Pancreas (tissue), 10 donors: ENCODE measurements around the gene BMF. TPM values are rescaled to one million over a fixed set of nuclear protein-coding genes. Genes with fewer than 3 reads are reported as not detected.

ENCODE experiments used
- ATAC-seq, 4 donors: fragments of 200-7000 bp; cut with Tn5 transposase; one replicate each; pipeline versions ENCODE4 v1.8.0 to v1.9.1; 2020; ENCODE audit warnings: mild to moderate bottlenecking in 4 of 4, moderate library complexity in 4 of 4
- DNase-seq, 6 donors: peaks; one replicate each; pipeline ENCODE4 v3.0.0-alpha.2; 2020
- FAIRE-seq: peaks from 2 replicates; lab custom pipeline; 2012; peaks lifted over from hg19 to GRCh38; lab: Jason Lieb, UNC
- H3K27ac ChIP-seq, 4 donors: fragments of 200-600 bp; sonication (generic); 1 replicate in 3 of 4; 2 replicates in 1 of 4; pipeline versions ENCODE4 v1.5.0 to v1.8.0; 2020
- H3K27me3 ChIP-seq, 4 donors: fragments of 200-600 bp; one replicate each; pipeline ENCODE4 v1.8.0; 2021
- H3K36me3 ChIP-seq, 3 donors: fragments of 200-600 bp; sonication (generic) in 1 of 3; one replicate each; pipeline versions ENCODE4 v1.5.0 to v1.8.0; 2020 to 2021
- H3K4me1 ChIP-seq, 3 donors: fragments of 200-600 bp; one replicate each; pipeline ENCODE4 v1.8.0; 2021
- H3K4me3 ChIP-seq, 4 donors: fragments of 200-600 bp; sonication (generic) in 2 of 4; one replicate each; pipeline versions ENCODE4 v1.5.0 to v1.8.0; 2020 to 2021
- H3K9me3 ChIP-seq, 4 donors: fragments of 200-600 bp; one replicate each; pipeline ENCODE4 v1.8.0; 2021
- CTCF ChIP-seq, 4 donors: fragments of 200-600 bp; sonication (generic) in 3 of 4; IDR thresholded peaks; one replicate each; pipeline versions ENCODE4 v1.5.0 to v1.8.0; 2021; ENCODE audit warnings: antibody characterized with exemption in 4 of 4
- WGBS, 2 donors: extraction: QIAGEN DNeasy Blood & Tissue Kit; methylation state at CpG; one replicate each; pipeline ENCODE4 v1.1.7; 2013; 5-methylcytosine and 5-hydroxymethylcytosine counted together
- intact Hi-C, 3 donors: fragments of 100-400 bp; cut with DNase I; formaldehyde crosslinking; loops; one replicate each; pipeline versions ENCODE4 v1.11.1 to v1.14.2; 2022
- polyA plus RNA-seq, 2 donors: library from polyadenylated mRNA; stranded (reverse); fragments of 200-250 nt; gene quantifications; one replicate each; pipeline ENCODE4 v1.2.3, GENCODE V29; 2013
- total RNA-seq, 6 donors: library from RNA; stranded (reverse); fragmentation: NEBNext Ultra II Directional in 4 of 6; extraction: Animal tissue kit (Norgen Biotek cat#: 25700) in 4 of 6; gene quantifications; one replicate each; pipeline versions ENCODE4 v1.2.1 to v1.2.4, GENCODE V29; 2021 to 2023
- donor health status: healthy with polysubstance abuse.
- donor health status: DM: no; HTN: no; CAD: no; lungs with moderate emphysema.
- donor health status: DM: no; HTN: no; CAD: no.
- donor health status: control.
- donor health status: control.
- donor health status: Bipolar disorder and iron deficiency.
- donor health status: DM: yes; HTN: yes; CAD: no.
- donor health status: DM: no; HTN: no; CAD: no.
- donor health status: DM: no; HTN: no; CAD: no.
- donor health status: DM: yes; HTN: yes; CAD: no.

Gene BMF
- total and polyA plus RNA-seq, 8 donors = 4.1 to 25.9 (median 6.1) TPM

DNA sequence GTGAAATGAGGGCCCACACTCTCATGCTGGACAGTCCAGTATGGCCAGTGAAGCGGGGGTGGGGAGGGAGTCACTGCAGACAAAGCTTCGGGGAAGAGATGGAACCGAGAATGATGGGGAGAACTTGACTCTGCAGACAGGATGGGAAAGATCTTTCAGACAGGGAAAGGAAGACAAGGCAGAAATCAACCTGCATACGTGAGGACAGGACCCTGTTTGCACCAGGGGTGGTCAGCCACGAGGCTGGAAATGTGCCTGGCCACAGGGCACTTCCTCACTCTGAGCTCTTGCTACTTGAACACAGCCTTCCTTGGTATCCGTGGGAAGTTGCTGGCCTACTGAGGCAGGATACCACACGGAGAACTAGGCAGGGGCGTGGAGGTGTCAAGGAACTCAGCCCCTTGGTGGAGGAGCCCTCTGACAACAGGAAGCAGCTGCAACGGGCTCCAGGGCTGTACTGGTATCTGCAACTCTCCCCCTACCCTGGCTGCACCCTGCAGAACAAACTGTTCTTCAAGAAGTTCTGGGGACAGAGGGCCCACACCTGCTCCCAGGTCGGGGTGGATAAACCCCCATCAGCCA lies 60.4 kb downstream of the BMF start:
- Histone ChIP-seq H3K4me1 (peaks cover 0 to 22% (median 0%) of the 10 kb centered on the region in 3 donors), H3K9me3 (no peaks in the 10 kb centered on the region), H3K27ac (peak overlapping the region in 2 of 4 donors; percentile 72), H3K4me3 (no peak overlapping the region), H3K36me3 (no peaks in the 10 kb centered on the region), H3K27me3 (no peaks in the 10 kb centered on the region)
- DNase-seq (peak in 1 of 6 donors; percentile 34), FAIRE-seq (no peak), ATAC-seq (no peak)
- WGBS, 2 donors = 75 to 76% methylated on average over 10 of the region's 10 CpGs
- intact Hi-C loops = loop anchor here in 2 of 3 donors (5.0 kb wide), 2 partner anchors 54 to 224 kb away; no protein-coding TSS in a partner anchor
- TF ChIP-seq CTCF (IDR thresholded peaks at IDR 0.05) = no peak

GRCh38 chr15:40047415-40048210 lies 61.1 kb downstream of the BMF start:
- Histone ChIP-seq H3K9me3 (no peaks in the 10 kb centered on the region), H3K4me1 (peaks cover 0 to 22% (median 0%) of the 10 kb centered on the region in 3 donors), H3K27ac (peak overlapping the region in 3 of 4 donors; percentile 23 to 72 (median 72)), H3K27me3 (no peaks in the 10 kb centered on the region), H3K4me3 (no peak overlapping the region), H3K36me3 (no peaks in the 10 kb centered on the region)
- 56 to 62% methylated on average over 15 of the region's 15 CpGs for WGBS, 2 donors
- TF ChIP-seq CTCF (IDR thresholded peaks at IDR 0.05) = no peak
- peak in 2 of 6 donors; percentile 38 to 61 for DNase-seq
- intact Hi-C loops = loop anchor here in 2 of 3 donors (5.0 kb wide), 2 partner anchors 55 to 225 kb away; no protein-coding TSS in a partner anchor
- no peak for FAIRE-seq
- peak in 3 of 4 donors; percentile 16 to 65 (median 56) for ATAC-seq

- no peak overlapping the region for H3K4me3 ChIP-seq
- no peaks in the 10 kb centered on the region for H3K27me3 ChIP-seq
- peak overlapping the region in 3 of 4 donors; percentile 23 to 72 (median 72) for H3K27ac ChIP-seq
- H3K9me3 ChIP-seq = no peaks in the 10 kb centered on the region
- WGBS, 2 donors = 84 to 90% methylated on average over 5 of the region's 5 CpGs
- FAIRE-seq (no peak), DNase-seq (peak in 1 of 6 donors; percentile 9), ATAC-seq (peak in 1 of 4 donors; percentile 31)
- H3K36me3 ChIP-seq = no peaks in the 10 kb centered on the region
- TF ChIP-seq CTCF (IDR thresholded peaks at IDR 0.05) = no peak
- intact Hi-C loops = loop anchor here in 2 of 3 donors (5.0 kb wide), 2 partner anchors 55 to 225 kb away; no protein-coding TSS in a partner anchor
- peaks cover 0 to 22% (median 0%) of the 10 kb centered on the region in 3 donors for H3K4me1 ChIP-seq
Observed at GRCh38 chr15:40046721-40047414, 61.8 kb downstream of the BMF start.

GRCh38 chr15:40045572-40046217 lies 63.0 kb downstream of the BMF start:
- 86 to 87% methylated on average over 6 of the region's 6 CpGs for WGBS, 2 donors
- Histone ChIP-seq H3K4me1 (peaks cover 0 to 22% (median 0%) of the 10 kb centered on the region in 3 donors), H3K27ac (no peak overlapping the region), H3K9me3 (no peaks in the 10 kb centered on the region), H3K36me3 (no peaks in the 10 kb centered on the region), H3K27me3 (no peaks in the 10 kb centered on the region), H3K4me3 (no peak overlapping the region)
- DNase-seq = peak in 1 of 6 donors; percentile 11
- peak in 1 of 4 donors; percentile 3 for ATAC-seq
- TF ChIP-seq CTCF (IDR thresholded peaks at IDR 0.05) = no peak
- intact Hi-C loops = loop anchor here in 2 of 3 donors (5.0 kb wide), 2 partner anchors 57 to 227 kb away; no protein-coding TSS in a partner anchor
- no peak for FAIRE-seq
